GM18519 (cell line): ENCODE data around the gene LONRF3.
"Not testable (repeated sequence)": the region's sequence is repeated elsewhere in the genome, so short reads cannot be mapped to it uniquely, and the experiment has no call there.

Experiments
- ATAC-seq: cut with Tn5 transposase; IDR thresholded peaks from one replicate; pipeline ENCODE4 v1.9.1; 2021; ENCODE audit warnings: mild to moderate bottlenecking, moderate library complexity; ENCODE audit not compliant: unreplicated experiment, low FRiP score

The LONRF3 gene

DNA sequence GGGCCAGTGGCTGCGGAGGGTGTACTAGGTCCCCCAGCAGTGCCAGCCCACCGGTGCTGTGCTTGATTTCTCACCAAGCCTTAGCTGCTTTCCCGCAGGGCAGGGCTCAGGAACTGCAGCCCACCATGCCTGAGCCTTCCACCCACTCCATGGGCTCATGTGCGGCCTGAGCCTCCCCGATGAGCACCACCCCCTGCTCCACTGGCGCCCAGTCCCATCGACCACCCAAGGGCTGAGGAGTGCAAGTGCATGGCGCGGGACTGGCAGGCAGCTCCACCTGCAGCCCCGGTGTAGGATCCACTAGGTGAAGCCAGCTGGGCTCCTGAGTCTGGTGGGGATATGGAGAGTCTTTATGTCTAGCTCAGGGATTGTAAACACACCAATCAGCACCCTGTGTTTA, 55.2 kb downstream of the LONRF3 start:
- ATAC-seq, result not testable (repeated sequence)

DNA sequence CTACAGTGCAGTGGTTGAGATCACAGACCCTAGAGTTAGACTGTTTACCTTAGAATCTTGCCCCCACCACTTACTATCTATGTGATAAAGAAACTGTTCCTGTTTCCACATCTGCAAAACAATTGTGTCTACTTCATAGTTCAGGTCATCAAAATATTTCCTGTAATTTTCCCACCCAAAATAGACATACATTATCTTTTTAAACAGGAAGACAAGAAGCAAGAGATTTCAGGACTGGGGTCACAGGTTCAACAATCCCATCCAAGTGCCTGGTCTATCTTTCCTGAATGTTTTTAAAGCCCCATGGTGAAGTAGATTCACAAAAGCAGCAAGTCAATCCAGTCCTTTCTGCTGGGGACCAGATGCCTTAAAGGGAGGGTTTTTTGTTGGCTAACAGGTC, 56.6 kb downstream of the LONRF3 start:
- no peak for ATAC-seq

DNA sequence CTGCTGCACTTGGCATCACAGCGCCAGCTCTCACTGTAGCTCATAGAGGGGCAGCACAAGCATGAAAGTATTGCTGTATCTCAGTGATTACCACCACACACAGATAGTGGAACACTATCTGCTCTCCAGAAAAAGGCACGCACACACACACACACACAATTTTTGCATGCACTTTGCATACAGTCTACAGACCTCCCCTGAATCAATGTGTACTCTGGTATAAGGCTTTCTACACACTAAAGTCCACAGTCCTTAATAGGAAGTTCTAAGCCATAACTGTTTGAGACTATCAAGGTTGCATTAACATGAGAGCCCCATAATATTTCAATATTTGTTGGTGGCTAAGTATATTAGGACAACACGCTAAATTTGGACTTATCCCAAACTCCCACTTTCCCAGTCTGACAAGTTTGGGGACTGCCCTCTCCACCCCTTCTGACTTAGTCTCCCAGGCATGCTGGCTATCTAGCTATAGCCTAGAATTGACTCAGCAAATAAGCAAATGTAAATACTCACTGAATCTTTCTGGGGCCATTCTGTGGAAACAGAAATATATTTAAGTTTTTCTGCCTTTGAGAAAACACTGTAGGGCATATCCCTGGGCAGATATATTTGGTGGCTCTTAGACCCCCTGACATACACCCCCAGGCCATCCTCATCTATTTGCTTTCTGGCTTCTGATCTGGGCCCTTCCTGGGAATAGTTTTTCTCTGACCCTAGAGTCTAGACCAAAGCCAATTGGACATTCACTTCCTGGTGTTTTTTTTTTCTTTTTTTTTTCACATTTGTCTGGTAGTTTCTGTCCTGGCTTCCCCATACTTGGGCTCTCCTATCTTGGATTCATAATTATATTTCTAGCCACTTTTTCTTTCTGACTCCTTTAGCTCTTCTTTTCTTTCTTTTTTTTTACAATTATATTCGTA, 62.0 kb downstream of the LONRF3 start:
- ATAC-seq, result no peak

DNA sequence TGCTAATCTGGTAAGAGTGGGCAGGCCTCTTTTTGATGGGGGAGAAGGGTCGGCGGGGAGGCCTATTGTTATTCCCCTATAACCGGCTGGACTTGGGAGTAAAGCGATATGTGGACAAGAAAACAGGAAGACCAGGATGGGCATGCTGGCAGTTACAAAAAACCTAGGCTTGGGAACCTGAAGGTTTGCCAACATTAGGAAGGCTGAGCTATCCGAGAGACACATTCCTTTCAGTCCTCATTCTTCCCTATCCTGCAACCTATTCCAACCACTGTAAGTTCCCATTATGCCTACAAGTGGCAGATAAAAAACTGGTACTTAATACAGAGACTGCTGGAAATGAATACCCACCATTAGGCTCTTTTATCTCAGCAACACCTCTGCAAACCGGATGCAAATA, 66.0 kb downstream of the LONRF3 start:
- no peak for ATAC-seq

DNA sequence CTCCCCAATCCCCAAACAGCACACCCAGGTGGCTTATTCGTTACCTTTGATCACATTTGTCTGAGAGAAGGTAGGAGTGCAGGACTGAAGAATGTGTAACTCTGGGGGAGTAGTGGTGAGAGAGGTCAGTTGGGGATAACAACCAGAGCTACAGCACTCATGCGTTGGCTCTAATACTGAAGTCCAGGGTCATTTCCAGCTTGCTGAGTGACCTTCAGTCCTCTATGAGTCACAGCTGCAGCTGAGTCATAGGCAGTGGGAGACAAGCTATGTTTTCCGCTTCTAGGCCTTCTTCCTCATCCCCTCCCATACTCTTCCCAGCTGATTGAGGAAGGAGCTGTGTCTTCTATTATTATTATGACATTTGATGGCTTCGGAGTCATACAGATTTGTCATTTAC, 66.8 kb downstream of the LONRF3 start:
- ATAC-seq, result no peak

DNA sequence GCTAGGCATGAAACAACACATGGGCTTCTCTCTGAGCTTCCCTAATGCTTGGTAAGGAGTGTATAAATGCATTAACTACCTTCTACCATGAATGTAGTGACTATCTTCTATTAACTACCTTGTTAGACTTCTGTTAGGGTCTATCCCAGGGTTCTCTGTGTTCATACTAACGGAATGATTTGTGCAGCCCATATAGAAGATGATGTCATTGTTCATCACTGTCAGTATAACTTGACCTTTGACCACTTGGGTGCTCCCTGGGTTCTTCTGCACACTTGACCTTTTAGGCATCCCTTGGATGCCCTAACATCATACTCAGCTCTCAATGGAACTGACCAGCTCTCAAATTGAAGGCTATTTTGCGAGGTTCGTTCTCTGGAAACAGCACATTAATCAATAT, 67.6 kb downstream of the LONRF3 start:
- no peak for ATAC-seq

DNA sequence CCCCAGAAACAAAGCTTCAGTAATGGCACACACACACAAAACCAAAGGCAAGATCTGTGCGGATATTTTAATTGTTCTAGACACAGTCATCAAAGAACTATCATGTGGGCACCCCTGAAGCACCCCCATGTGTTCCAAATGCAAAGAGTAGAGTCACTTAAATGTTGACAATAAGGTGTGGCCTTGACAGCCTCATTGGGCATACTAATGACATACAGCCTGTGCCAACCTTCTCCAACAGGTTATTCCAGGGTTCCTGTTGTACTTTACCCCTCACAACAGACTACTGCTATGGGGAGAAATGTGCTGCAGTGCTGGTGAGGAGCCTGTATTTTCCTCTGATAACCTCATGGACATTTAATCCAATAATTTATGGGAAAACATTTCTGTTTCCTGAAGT, 68.6 kb downstream of the LONRF3 start:
- ATAC-seq, result no peak

DNA sequence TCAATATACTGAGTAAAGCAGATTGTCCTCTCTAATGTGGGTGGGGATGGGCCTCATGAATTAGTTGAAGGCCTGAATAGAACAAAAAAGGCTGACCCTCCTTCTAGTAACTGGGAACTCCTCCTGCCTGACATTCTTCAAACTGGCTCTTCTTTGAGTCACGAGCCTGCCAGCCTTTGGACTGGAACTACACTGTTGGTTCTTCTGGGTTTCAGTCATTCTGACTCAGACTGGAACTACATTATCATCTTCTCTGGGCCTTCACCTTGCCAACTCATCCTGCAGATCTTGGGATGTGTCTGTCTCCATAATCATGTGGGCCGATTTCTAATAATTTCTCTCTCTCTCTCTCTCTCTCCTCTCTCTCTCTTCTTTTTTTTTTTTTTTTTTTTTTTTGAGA, 71.5 kb downstream of the LONRF3 start:
- no peak for ATAC-seq

DNA sequence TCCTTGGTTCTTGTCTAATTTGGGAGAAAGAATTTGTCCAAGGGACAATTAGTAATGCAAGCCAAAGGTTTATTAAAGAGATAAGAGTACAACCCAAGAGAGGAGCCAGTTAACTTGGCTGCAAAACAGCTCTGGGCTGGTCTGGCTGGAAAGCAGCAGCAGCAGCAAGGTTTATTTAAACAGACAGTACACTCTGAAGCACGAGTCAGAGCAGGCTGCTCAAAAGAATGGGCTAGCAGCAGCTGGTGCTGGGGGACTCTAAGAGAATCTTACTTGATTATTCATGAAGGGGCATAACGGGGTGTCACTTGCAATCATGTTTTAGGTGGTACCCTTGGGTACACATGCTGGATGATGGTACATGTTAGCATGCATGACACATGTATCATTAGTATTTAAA, 81.3 kb downstream of the LONRF3 start:
- ATAC-seq, result no peak

DNA sequence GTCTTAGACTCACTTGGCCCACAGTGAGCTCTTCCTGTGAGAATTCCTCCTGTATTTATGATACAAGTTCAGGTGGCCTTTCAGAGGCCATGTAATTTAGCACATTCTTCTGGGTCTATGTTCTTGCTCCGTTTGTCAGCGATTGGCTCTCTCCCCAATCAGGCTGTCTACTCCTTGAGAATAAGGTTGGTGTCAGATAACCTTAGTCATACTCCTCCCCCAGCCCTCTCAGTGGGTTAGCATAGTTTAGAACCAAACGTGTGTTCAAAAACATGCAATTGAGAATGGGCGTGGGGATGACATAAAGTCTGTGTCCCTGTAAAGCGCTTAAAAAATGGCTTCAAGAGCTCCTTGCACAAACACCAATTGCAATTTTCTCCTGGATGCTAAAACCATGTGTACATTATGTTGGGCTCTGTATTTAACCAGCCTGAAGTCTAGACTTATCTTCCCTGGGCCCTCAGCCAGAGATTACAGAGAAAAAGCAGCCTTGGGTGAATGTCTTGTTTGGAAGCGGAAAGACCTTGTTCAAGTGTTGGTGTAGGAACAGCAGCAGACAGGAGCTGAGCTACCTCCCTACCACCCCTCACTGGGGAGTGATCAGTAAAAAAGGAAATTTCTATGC, 88.4 kb downstream of the LONRF3 start:
- ATAC-seq, result no peak

DNA sequence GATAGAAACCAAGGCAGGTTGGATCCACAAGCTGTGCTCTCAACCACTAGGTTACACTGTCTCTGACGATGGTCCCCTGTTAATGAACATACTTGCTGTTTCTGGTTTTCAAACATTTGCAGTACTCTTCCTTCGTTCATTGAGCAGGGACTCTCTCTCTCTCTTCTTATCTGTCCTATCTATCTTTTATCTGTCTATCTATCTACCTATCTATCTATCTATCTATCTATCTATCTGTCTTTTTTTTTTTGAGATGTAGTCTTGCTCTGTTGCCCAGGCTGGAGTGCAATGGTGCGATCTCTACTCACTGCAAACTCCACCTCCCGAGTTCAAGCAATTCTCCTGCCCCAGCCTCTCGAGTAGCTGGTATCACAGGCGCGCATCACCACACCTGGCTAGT, 89.0 kb downstream of the LONRF3 start:
- ATAC-seq, result no peak

DNA sequence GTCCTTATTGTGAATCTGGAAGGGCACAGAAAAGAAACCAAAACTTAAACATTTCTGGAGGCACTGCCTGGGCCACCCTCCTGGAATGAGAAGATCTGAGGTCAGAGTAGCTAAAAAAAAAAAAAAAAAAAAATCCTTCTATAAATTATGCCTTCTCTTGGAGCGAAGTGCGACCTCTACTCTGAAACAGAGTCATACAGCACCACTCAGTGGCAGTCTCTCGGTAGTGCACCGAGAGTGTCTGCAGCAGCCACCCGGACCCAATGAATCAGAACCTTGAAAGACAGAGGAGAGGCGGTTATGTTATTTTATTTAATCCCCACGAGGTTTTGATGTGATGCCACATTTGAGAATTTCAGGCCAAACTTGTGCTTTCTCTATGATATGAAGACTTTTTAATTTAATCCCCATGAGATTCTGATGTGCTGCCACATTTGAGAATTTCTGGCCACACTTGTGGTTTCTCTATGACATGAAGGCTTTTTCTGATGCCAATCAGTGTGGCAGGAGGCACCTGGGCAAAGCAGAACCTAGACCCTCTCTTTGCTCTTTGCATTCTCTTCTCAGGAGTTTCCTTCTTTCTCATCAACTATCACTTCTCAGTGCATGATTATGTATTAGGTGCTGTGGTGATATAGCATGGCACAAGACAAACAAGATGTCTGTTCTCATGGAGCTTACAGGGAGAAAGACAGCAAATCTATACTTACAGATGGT, 92.8 kb downstream of the LONRF3 start:
- no peak for ATAC-seq
